HG03520 (cell line): ENCODE measurements around the gene AKT1.
"Not testable (repeated sequence)": the region's sequence is repeated elsewhere in the genome, so short reads cannot be mapped to it uniquely, and the experiment has no call there.

Experiments used
- ATAC-seq: cut with Tn5 transposase; IDR thresholded peaks from one replicate; pipeline ENCODE4 v1.9.1; 2021; ENCODE audit warnings: mild to moderate bottlenecking, moderate library complexity; ENCODE audit not compliant: unreplicated experiment

The AKT1 gene

DNA sequence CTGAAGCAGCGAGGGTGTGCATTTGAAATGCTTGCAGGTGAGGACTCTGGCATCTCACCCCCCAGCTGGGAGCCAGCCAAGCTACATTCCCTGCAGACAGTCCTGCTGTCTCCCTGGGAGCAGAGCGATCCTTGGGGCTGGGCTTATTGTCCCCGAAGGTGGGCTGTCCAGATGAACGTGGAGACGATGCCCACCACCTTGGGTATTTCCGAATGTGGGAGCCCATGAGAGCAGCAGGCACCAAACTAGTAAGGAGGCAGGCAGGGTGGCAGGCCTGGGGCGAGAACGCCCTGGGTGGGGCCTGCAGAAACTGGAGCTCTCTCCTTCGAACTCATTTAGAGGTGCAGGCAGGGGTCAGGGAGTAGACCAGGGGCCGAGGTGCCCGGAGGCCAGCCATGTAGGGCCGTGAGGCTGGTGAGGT lies 23.8 kb upstream of the AKT1 start:
- no peak for ATAC-seq

GRCh38 chr14:104818714-104819161 lies 23.2 kb upstream of the AKT1 start:
- ATAC-seq = no peak

GRCh38 chr14:104817930-104818713 lies 22.6 kb upstream of the AKT1 start:
- ATAC-seq = no peak

DNA sequence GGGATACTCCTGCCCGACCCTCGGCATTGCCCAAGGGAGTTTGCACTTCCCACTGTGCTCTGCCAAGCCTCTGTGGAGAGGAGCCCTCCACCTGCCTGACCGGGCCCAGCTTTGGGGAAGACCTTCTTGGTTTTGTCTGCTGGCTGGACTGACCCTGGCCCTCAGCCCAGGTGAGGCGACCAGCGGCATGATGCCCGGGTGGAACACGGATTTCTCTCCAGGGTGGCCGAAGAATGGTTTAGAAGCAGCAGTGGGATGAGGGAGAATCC lies 21.0 kb upstream of the AKT1 start:
- no peak for ATAC-seq

GRCh38 chr14:104814701-104815100 lies 19.2 kb upstream of the AKT1 start:
- not testable (repeated sequence) for ATAC-seq

- ATAC-seq = no peak
Measured at GRCh38 chr14:104813286-104813685, 17.7 kb upstream of the AKT1 start.

DNA sequence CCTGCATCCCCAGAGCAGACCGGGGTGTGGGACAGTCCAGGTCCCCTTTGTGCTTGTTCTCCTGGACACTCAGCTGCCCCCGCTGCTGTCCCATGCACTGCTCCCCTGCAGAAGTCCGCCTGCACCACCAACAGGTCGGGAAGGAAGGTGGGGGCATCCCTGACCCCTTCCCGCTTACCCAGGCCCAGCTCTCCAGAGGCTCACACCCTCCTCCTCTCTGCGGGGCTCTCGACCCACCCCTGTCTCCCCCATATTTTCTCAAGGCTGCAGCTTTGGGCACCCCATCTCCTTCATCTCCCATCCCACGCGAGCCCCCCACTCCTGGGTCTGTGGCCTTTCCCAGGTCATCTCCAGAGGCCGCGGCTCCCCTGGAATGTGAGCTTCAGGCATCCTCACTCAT lies 14.8 kb upstream of the AKT1 start:
- no peak for ATAC-seq

DNA sequence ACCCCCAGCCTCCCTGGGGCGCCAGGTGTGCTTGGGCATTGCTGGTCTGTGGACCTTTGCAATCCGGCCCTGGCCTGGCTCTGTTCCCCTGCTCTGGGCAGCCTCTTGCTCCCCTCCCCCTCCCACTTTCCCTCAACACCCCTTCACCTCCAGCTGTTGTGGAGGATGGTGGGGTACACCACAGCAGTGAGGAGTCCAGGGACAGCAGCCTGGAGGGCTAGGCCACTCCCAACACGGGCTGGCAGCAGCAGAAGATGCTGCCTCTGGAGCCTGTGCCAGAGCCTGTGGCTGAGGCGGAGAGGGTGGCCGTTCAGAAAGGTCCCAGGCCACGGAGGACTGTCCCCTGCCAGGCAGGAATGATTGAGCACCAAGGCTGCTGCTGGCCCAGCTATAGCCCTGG lies 12.9 kb upstream of the AKT1 start:
- ATAC-seq = no peak

DNA sequence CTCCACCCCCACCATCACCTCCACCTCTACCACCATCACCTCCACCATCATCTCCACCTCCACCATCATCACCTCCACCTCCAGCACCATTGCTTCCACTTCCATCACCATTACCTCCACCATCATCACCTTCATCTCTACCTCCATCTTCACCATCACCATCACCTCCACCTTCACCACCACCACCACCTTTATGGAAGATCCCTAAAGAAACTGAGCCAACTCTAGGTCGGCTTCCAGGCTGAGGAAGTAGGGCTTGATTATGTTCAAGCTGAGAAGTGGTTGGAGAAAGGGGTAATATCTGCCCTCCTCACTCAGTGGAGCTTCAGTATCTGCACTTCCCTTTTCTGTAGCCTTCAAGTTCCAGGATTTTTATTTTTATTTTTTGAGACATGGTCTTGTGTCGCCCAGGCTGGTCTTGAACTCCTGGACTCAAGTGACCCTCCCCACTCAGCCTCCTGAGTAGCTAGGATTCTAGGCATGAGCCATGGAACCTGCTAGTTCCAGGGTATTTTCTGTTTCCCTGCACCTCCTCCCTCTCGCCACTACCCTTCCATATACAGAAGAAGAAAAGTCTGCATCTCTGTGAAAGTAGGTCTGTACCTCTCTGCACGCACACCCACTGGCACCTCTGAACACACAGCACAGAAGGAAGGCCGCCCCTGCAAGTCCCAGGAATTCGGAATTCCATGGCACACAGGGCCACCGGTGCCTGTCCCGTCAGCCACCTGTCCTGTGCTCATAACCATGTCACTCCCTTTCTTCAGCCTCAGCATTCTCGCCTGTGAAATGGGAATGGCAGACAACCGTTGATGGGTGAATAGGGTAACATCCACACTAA lies 11.3 kb upstream of the AKT1 start:
- no peak for ATAC-seq

GRCh38 chr14:104805941-104806624 lies 10.5 kb upstream of the AKT1 start:
- no peak for ATAC-seq

- no peak for ATAC-seq
Measured at GRCh38 chr14:104805326-104805678, 9.8 kb upstream of the AKT1 start.

DNA sequence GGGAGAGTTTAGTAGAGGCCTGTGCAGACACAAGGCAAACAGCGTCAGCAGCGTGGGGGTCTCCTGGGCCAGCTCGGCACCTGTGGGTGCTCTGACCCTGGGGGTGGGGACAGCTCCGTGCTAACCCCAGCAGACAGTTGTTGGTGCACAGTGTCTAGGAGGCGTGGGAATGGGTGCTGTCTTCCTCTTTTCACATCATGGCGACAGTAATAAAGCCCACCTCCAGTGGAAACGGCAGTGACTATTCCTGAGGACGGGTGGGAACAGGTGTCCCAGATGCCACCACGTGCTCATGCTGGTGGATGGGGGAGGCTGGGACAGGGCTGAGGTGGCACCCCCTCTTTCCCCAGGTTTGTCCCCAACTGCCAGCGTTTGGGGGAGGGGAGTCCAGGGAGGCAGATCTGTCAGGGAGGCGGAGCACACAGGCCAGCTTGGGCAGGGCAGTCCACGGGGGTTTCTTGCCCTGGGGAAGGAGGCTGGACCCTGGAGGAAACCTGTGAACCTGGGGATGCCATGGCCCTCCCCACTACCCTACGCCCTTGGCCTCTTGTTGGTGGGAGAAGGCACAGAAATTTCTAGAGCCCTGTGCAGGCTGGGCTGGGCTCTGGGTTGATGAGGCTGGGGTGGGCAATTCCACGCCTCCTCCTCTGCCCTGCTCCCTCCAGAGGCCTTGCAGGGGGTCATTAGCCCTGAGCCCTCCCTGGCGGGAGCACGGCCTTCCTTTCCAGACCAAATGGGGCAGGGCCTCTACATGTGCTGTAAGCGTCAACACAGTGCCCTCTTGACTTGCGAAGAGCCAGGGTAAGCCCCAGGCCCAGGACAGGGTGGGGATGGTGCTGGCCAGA lies 9.2 kb upstream of the AKT1 start:
- ATAC-seq = no peak

DNA sequence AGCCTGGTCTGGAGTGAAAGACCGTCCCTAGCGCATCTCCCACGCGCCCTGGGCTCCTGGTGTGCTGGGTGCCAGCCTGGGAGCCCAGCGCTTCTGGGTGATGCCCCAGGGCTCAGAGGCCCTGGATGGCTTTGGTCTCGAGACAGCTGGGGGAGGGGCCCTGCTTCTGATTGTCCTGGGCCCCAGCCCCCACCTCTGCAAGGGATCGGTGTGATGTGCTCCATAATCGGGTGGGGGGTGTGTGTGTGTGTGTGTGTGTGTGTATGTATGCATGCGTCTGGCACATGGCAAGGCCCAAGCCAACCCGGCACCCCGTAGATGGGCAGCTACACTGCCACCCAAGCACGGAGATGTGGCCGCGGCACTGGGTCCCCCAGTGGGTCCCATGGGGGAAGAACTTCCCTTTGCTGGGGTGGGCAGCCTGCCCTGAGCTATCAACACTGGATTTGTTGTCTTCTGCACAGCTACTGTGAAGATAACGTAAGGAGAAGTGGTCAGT lies 8.4 kb upstream of the AKT1 start:
- ATAC-seq = no peak

DNA sequence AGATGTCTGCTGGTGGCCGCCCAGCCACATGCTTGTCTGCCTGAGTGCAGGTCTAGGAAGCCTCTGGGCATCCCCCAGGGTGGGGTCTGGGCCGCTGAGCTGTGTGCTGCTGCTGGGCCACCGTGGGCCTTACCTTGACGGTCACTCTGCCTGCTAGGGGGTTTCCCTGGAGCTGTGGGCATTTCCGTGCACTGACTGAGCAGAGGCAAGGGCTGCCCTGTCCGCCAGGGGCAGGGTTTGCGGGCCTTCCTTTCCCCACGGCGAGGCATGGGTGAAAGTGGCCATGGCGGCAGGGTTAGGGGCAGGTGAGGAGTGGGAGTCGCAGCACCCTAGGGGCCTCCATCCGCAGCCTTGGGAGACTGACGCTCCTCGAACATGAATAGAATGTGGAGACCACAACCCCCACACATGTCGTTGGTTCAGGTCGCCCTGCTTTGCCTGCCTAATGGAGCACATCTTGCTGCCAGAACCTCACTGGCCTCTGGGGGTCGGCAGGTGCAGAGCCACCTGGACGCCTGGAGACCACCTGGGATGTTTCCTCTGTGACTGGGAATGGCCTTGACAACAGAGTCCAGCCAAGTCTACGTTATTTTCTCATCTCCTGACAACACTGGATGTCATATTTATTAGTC lies 7.8 kb upstream of the AKT1 start:
- no peak for ATAC-seq

DNA sequence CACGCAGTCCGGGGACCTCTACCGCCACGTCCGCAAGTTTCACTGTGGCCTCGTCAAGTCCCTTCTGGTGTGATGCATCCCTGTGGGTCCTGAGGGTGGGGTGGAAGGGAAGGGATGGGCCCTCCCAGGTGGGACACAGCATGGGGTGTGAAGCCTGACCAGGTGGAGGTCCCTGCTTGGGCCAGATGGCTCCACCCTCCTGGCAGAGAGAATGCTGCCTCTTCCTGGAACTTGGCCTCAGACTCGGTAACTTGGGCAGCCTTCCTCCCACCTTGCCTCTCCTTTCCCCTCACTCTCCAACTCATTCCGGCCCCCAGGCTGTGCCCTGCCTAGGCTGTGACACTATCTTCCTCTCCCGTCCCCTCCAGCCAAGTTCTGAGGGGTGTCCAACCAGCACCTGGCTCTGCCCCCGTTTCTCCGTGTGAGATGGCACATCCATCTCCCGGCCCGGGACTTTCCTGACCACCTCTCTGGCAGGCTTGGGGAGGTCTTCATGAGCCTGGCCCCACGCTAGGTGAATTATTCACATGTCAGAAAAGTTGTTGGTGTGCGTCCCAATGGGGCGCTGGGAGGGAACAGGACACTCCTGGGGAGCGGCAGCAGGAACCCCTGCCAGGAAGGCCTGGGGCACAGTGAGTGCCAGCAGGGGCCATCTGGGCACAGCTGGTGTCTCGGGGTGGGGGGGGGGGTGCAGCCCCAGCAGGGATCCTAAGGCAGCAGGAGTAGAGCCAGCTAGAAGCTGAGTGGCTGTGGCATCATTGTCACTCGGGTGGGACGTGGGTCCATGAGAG lies 7.0 kb upstream of the AKT1 start:
- no peak for ATAC-seq

- no peak for ATAC-seq
Measured at GRCh38 chr14:104801520-104802393, 6.2 kb upstream of the AKT1 start.

DNA sequence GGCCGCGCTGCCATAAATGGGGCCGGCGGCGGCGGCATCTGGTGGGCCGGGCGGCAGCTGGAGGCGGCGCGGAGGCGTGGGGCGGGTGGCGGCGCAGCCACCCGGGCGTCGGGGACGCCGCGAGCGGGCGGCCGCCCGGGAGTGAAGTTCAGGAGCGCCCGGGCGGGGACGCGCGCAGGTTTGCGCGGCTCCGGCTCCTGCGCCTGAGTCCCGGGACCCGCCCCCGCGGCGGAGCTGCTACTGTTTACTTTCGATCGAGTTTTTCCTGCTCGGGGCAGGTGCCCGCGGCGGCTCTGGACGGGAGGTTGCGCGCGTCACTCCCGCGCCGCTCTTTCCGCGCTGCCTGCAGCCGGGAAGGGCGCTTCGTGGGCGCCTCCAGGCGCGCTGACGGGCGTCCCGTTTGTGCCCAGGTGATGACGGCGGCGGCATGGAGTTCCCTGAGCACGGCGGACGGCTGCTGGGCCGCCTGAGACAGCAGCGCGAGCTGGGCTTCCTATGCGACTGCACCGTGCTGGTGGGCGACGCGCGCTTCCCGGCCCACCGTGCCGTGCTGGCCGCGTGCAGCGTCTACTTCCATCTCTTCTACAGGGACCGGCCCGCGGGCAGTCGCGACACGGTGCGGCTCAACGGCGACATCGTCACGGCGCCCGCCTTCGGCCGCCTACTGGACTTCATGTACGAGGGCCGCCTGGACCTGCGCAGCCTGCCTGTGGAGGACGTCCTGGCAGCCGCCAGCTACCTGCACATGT lies 5.4 kb upstream of the AKT1 start, which contains the start of gene ZBTB42:
Gene ZBTB42, plus strand, starts transcription at position 331 of the 749 bp plus-strand sequence. Its CDS starts 97 bp downstream, at position 428.
- peak; percentile 33 for ATAC-seq
